ENCODE measurements around the gene DSC2.

The DSC2 gene
- long read RNA-seq, full-length matches to known transcripts = 3 of 5 reads
- long read RNA-seq, partial matches to known transcripts = 1 of 5 reads
- long read RNA-seq, other reads (novel, unspliced or antisense) = 1 of 5 reads

GRCh38 chr18:31102025-31102684, at the start of gene DSC2:
Gene DSC2 (minus strand): TSS chr18:31102421. CDS start chr18:31101971, 450 bp downstream.
- TF ChIP-seq GABPA (IDR thresholded peaks at IDR 0.05; ENCODE audit: low read depth) (no peak), CTCF (IDR thresholded peaks at IDR 0.05; ENCODE audit: insufficient read depth, low read length) (no peak), REST (IDR thresholded peaks at IDR 0.05; ENCODE audit: insufficient replicate concordance, low read depth) (no peak), POLR2AphosphoS5 (IDR thresholded peaks at IDR 0.05; ENCODE audit: low read depth) (no peak), SPI1 (IDR thresholded peaks at IDR 0.05; ENCODE audit: borderline replicate concordance, low read depth) (no peak)
- DNase-seq (ENCODE audit: low read depth in 1 of 2, low spot score in 1 of 2) = no peak
- Histone ChIP-seq H3K27ac (replicated peaks) (peak within 1 kb of the TSS; percentile 51), H3K4me3 (replicated peaks; ENCODE audit: insufficient read depth, low read length) (peak within 1 kb of the TSS; percentile 54), H3K27me3 (ENCODE audit: insufficient read depth, poor library complexity, severe bottlenecking) (no peaks in the 10 kb centered on the region)

- no peaks in the 10 kb centered on the region for H3K27me3 ChIP-seq (ENCODE audit: insufficient read depth, poor library complexity, severe bottlenecking)
- DNase-seq (ENCODE audit: low read depth in 1 of 2, low spot score in 1 of 2) = no peak
- TF ChIP-seq REST (IDR thresholded peaks at IDR 0.05; ENCODE audit: insufficient replicate concordance, low read depth) = no peak
- no peak for TF ChIP-seq GABPA (IDR thresholded peaks at IDR 0.05; ENCODE audit: low read depth)
- no peak for TF ChIP-seq SPI1 (IDR thresholded peaks at IDR 0.05; ENCODE audit: borderline replicate concordance, low read depth)
- no peak for TF ChIP-seq POLR2AphosphoS5 (IDR thresholded peaks at IDR 0.05; ENCODE audit: low read depth)
- no peak for TF ChIP-seq CTCF (IDR thresholded peaks at IDR 0.05; ENCODE audit: insufficient read depth, low read length)
- H3K4me3 ChIP-seq (replicated peaks; ENCODE audit: insufficient read depth, low read length) = no peak overlapping the region
- no peak overlapping the region for H3K27ac ChIP-seq (replicated peaks)
These were observed 47.1 kb upstream of the DSC2 start for GRCh38 chr18:31149351-31149750.

GRCh38 chr18:31148600-31148999, 46.4 kb upstream of the DSC2 start:
- DNase-seq (ENCODE audit: low read depth in 1 of 2, low spot score in 1 of 2) = no peak
- Histone ChIP-seq H3K27ac (replicated peaks) (no peak overlapping the region), H3K4me3 (replicated peaks; ENCODE audit: insufficient read depth, low read length) (no peak overlapping the region), H3K27me3 (ENCODE audit: insufficient read depth, poor library complexity, severe bottlenecking) (no peaks in the 10 kb centered on the region)
- TF ChIP-seq SPI1 (IDR thresholded peaks at IDR 0.05; ENCODE audit: borderline replicate concordance, low read depth) = no peak
- no peak for TF ChIP-seq GABPA (IDR thresholded peaks at IDR 0.05; ENCODE audit: low read depth)
- no peak for TF ChIP-seq CTCF (IDR thresholded peaks at IDR 0.05; ENCODE audit: insufficient read depth, low read length)
- TF ChIP-seq POLR2AphosphoS5 (IDR thresholded peaks at IDR 0.05; ENCODE audit: low read depth) = no peak
- no peak for TF ChIP-seq REST (IDR thresholded peaks at IDR 0.05; ENCODE audit: insufficient replicate concordance, low read depth)
